Body of pancreas (tissue), 4 donors: Measurements from ENCODE around the gene IL1R2.

Experiments
- CTCF ChIP-seq, 7 experiments: fragments of 450-650 bp in 4 of 7; fragments of 200-600 bp in 3 of 7; sonication (generic) in 3 of 7; IDR thresholded peaks; one replicate each; pipeline ENCODE4 v1.5.1; 2016 to 2019; ENCODE audit warnings: antibody characterized with exemption in 7 of 7
- POLR2A ChIP-seq, 3 donors: fragments of 450-650 bp; IDR thresholded peaks; one replicate each; pipeline ENCODE4 v1.6.1; 2016; ENCODE audit warnings: antibody characterized with exemption in 3 of 3, mild to moderate bottlenecking in 2 of 3

- TF ChIP-seq CTCF (IDR thresholded peaks at IDR 0.05): no peak
- TF ChIP-seq POLR2A (IDR thresholded peaks at IDR 0.05): no peak
These were observed 4.0 kb downstream of the IL1R2 start for GRCh38 chr2:101995804-101996203.
